ENCODE results near the gene HILPDA.
"Not testable (repeated sequence)": the region's sequence is repeated elsewhere in the genome, so short reads cannot be mapped to it uniquely, and the experiment has no call there.

Gene HILPDA

GRCh38 chr7:128463345-128463744 is 7.7 kb downstream of the HILPDA start:
- DNase-seq (ENCODE audit: low spot score): not testable (repeated sequence)

- not testable (repeated sequence) for DNase-seq (ENCODE audit: low spot score)
These were observed 8.3 kb downstream of the HILPDA start for GRCh38 chr7:128463933-128464332.

DNA sequence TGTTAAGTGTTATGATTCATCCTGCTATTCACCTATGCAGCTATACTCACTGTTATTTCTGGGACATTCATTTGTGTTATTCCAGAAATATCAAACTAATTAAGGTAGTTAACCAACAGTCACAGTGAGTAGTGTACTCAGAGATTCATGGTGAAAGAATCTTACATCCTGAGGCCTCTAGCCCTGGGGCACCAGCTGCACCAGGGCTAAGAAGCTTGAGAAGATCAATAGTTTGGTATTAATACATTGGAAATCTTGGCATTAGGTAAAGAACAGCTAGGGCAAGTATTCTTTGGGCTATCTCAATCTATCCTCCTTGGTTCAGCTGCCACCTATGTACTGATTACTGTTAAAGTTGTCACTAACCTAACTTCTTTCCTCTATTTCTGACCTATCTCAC is 11.2 kb downstream of the HILPDA start:
- DNase-seq (ENCODE audit: low spot score): not testable (repeated sequence)

- peak; percentile 87 for DNase-seq (ENCODE audit: low spot score)
These were observed 21.0 kb downstream of the HILPDA start, which contains the start of gene METTL2B for GRCh38 chr7:128476402-128477335. METTL2B (plus strand) TSS chr7:128476748; CDS start chr7:128476766, 18 bp downstream.

GRCh38 chr7:128477336-128477690 is 21.6 kb downstream of the HILPDA start:
- DNase-seq (ENCODE audit: low spot score): not testable (repeated sequence)

- DNase-seq (ENCODE audit: low spot score): not testable (repeated sequence)
These were observed 23.4 kb downstream of the HILPDA start for GRCh38 chr7:128479082-128479481.

GRCh38 chr7:128488134-128488533 is 32.5 kb downstream of the HILPDA start:
- not testable (repeated sequence) for DNase-seq (ENCODE audit: low spot score)

GRCh38 chr7:128497405-128497804 is 41.7 kb downstream of the HILPDA start:
- no peak for DNase-seq (ENCODE audit: low spot score)

DNA sequence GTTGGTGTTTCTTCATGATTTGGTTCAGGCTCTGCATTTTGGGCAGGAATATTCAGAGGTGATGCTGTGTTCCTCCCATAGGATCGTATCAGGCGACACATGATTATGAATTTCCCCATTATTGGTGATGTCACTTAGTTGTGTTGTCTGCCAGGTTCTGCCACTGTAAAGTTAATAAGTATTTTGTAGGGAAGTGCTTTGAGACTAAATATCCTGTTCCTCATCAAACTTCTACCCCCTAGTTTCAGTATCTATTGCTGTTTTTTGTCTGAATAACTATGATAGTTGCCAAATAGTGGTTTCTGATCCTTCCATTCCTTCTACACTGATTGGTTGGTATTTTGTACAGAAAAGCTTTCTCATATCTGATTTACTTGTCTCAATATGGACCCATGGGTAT is 49.7 kb downstream of the HILPDA start:
- DNase-seq (ENCODE audit: low spot score): not testable (repeated sequence)

- DNase-seq (ENCODE audit: low spot score): not testable (repeated sequence)
These were observed 51.1 kb downstream of the HILPDA start for GRCh38 chr7:128506819-128507218.

- DNase-seq (ENCODE audit: low spot score): not testable (repeated sequence)
These were observed 51.8 kb downstream of the HILPDA start for GRCh38 chr7:128507321-128507993.
